ENCODE measurements around the gene INAFM2. TPM values are rescaled to one million over a fixed set of nuclear protein-coding genes. Genes with fewer than 3 reads are reported as not detected.
A peak's percentile ranks its signal among the peaks of the same experiment; 100 is the strongest.

Gene INAFM2
- total and polyA plus RNA-seq, 9 of the 15 experiments (the other 6 are each of a cell fraction or from before 2014, with no cell fraction given) = 11.8 to 43.1 (median 27.2) TPM

- TF ChIP-seq ZNF398 (CRISPR knock-in tag; IDR thresholded peaks at IDR 0.05) = no peak
- peak; percentile 94 for TF ChIP-seq L3MBTL2 (IDR thresholded peaks at IDR 0.05)
- TF ChIP-seq CSDE1 (IDR thresholded peaks at IDR 0.05) = no peak
- peak; percentile 94; the same call in 1 of the 2 replicates for TF ChIP-seq ZNF282 (CRISPR knock-in tag; IDR thresholded peaks at IDR 0.05)
- TF ChIP-seq RNF2 (IDR thresholded peaks at IDR 0.05) = peak; percentile 81; the same call in 1 of the 2 replicates
- TF ChIP-seq MTA2 (IDR thresholded peaks at IDR 0.05; ENCODE audit: low read depth) = no peak
- TF ChIP-seq, protein P1, sequence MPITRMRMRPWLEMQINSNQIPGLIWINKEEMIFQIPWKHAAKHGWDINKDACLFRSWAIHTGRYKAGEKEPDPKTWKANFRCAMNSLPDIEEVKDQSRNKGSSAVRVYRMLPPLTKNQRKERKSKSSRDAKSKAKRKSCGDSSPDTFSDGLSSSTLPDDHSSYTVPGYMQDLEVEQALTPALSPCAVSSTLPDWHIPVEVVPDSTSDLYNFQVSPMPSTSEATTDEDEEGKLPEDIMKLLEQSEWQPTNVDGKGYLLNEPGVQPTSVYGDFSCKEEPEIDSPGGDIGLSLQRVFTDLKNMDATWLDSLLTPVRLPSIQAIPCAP (CRISPR knock-in tag; IDR thresholded peaks at IDR 0.05; ENCODE audit: borderline replicate concordance) = no peak
- TF ChIP-seq, protein P2, sequence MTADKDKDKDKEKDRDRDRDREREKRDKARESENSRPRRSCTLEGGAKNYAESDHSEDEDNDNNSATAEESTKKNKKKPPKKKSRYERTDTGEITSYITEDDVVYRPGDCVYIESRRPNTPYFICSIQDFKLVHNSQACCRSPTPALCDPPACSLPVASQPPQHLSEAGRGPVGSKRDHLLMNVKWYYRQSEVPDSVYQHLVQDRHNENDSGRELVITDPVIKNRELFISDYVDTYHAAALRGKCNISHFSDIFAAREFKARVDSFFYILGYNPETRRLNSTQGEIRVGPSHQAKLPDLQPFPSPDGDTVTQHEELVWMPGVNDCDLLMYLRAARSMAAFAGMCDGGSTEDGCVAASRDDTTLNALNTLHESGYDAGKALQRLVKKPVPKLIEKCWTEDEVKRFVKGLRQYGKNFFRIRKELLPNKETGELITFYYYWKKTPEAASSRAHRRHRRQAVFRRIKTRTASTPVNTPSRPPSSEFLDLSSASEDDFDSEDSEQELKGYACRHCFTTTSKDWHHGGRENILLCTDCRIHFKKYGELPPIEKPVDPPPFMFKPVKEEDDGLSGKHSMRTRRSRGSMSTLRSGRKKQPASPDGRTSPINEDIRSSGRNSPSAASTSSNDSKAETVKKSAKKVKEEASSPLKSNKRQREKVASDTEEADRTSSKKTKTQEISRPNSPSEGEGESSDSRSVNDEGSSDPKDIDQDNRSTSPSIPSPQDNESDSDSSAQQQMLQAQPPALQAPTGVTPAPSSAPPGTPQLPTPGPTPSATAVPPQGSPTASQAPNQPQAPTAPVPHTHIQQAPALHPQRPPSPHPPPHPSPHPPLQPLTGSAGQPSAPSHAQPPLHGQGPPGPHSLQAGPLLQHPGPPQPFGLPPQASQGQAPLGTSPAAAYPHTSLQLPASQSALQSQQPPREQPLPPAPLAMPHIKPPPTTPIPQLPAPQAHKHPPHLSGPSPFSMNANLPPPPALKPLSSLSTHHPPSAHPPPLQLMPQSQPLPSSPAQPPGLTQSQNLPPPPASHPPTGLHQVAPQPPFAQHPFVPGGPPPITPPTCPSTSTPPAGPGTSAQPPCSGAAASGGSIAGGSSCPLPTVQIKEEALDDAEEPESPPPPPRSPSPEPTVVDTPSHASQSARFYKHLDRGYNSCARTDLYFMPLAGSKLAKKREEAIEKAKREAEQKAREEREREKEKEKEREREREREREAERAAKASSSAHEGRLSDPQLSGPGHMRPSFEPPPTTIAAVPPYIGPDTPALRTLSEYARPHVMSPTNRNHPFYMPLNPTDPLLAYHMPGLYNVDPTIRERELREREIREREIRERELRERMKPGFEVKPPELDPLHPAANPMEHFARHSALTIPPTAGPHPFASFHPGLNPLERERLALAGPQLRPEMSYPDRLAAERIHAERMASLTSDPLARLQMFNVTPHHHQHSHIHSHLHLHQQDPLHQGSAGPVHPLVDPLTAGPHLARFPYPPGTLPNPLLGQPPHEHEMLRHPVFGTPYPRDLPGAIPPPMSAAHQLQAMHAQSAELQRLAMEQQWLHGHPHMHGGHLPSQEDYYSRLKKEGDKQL (CRISPR knock-in tag; IDR thresholded peaks at IDR 0.05; ENCODE audit: borderline replicate concordance) = no peak
- peak; percentile 48 for TF ChIP-seq KDM5B (IDR thresholded peaks at IDR 0.05; ENCODE audit: insufficient replicate concordance, low read depth, low read length)
- TF ChIP-seq, protein P3, sequence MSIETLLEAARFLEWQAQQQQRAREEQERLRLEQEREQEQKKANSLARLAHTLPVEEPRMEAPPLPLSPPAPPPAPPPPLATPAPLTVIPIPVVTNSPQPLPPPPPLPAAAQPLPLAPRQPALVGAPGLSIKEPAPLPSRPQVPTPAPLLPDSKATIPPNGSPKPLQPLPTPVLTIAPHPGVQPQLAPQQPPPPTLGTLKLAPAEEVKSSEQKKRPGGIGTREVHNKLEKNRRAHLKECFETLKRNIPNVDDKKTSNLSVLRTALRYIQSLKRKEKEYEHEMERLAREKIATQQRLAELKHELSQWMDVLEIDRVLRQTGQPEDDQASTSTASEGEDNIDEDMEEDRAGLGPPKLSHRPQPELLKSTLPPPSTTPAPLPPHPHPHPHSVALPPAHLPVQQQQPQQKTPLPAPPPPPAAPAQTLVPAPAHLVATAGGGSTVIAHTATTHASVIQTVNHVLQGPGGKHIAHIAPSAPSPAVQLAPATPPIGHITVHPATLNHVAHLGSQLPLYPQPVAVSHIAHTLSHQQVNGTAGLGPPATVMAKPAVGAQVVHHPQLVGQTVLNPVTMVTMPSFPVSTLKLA (conservative IDR thresholded peaks at IDR 0.05) = peak in 1 of 2 experiments; percentile 56; a peak in 1 of 4 replicates
- no peak for TF ChIP-seq ELF2 (CRISPR knock-in tag; IDR thresholded peaks at IDR 0.05)
- TF ChIP-seq, protein P4, sequence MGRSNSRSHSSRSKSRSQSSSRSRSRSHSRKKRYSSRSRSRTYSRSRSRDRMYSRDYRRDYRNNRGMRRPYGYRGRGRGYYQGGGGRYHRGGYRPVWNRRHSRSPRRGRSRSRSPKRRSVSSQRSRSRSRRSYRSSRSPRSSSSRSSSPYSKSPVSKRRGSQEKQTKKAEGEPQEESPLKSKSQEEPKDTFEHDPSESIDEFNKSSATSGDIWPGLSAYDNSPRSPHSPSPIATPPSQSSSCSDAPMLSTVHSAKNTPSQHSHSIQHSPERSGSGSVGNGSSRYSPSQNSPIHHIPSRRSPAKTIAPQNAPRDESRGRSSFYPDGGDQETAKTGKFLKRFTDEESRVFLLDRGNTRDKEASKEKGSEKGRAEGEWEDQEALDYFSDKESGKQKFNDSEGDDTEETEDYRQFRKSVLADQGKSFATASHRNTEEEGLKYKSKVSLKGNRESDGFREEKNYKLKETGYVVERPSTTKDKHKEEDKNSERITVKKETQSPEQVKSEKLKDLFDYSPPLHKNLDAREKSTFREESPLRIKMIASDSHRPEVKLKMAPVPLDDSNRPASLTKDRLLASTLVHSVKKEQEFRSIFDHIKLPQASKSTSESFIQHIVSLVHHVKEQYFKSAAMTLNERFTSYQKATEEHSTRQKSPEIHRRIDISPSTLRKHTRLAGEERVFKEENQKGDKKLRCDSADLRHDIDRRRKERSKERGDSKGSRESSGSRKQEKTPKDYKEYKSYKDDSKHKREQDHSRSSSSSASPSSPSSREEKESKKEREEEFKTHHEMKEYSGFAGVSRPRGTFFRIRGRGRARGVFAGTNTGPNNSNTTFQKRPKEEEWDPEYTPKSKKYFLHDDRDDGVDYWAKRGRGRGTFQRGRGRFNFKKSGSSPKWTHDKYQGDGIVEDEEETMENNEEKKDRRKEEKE (IDR thresholded peaks at IDR 0.05; ENCODE audit: borderline replicate concordance in 1 of 2, control insufficient read depth in 1 of 2, low read depth in 2 of 2, low read length in 1 of 2) = no peak
- no peak for TF ChIP-seq NCOR1 (IDR thresholded peaks at IDR 0.05)
Observed at GRCh38 chr15:40282147-40282868, 41.2 kb upstream of the INAFM2 start (continued).

Data from K562 (cell line).